GM12874 (cell line): ENCODE results near the gene NOC3L.

ENCODE experiments used
- TF ChIP-seq, protein P1 (sequence below): IDR thresholded peaks from 2 replicates; pipeline ENCODE4 v1.5.1; 2011; ENCODE audit warnings: low read depth, mild to moderate bottlenecking, control low read depth, low read length, moderate library complexity; ENCODE audit not compliant: insufficient read depth

The NOC3L gene

DNA sequence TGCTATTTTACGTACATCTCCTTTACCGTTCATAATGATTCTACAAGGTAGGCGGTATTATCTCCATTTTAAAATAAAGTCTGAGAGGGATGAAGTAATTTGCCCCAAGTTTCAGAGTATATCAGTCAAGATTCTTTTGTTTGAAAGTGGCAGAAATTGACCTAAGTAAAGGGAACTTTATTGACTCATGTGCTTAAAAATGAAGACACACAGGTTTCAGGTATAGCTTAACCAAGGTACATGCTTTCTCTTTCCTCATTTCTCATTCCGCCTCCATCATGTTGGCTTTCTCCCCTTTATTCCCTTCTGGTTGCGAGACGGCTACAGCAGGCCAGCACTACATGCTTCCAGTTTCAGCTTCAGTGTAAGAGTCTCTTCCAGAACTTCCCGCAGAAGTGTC lies 77.5 kb downstream of the NOC3L start:
- TF ChIP-seq, protein P1, sequence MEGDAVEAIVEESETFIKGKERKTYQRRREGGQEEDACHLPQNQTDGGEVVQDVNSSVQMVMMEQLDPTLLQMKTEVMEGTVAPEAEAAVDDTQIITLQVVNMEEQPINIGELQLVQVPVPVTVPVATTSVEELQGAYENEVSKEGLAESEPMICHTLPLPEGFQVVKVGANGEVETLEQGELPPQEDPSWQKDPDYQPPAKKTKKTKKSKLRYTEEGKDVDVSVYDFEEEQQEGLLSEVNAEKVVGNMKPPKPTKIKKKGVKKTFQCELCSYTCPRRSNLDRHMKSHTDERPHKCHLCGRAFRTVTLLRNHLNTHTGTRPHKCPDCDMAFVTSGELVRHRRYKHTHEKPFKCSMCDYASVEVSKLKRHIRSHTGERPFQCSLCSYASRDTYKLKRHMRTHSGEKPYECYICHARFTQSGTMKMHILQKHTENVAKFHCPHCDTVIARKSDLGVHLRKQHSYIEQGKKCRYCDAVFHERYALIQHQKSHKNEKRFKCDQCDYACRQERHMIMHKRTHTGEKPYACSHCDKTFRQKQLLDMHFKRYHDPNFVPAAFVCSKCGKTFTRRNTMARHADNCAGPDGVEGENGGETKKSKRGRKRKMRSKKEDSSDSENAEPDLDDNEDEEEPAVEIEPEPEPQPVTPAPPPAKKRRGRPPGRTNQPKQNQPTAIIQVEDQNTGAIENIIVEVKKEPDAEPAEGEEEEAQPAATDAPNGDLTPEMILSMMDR, result no peak
